Hematopoietic multipotent progenitor cell treated with erythropoietin and hydrocortisone succinate and interleukin-3 and kit ligand, for 8 days (in vitro differentiated cells): ENCODE results near the gene LRMDA.

Source experiments
- DNase-seq: peaks from one replicate; pipeline ENCODE4 v3.0.0-alpha.2; 2015

Gene LRMDA

DNA sequence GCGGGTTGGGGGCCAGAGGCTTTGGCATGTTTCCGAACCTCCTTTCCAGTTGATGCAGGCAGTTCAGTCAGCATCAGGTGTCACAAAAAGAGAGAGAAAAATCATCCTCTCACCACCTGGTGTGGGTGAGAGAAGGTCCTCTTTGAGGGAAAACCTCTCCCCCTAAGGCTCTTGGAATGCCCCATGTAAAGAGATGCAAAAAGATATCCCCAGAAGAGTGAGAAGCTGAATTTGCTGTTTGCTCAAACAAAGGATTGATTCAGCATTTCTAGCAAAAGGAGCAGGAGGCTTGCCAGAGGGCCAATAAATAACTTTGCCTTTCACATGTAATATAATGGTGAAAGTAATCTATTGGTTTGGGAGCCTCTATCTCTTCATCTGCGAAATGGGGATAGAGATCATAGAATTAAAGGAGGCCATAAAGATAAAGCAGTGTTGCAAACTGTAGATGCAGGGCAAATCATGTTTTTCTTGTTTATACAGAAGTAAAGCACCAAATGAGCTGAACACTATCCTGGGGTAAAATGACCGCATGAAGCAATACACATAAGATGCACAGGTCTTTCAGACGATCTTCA, 425.9 kb downstream of the LRMDA start:
- DNase-seq: no peak

GRCh38 chr10:75857896-75858295, 426.5 kb downstream of the LRMDA start:
- no peak for DNase-seq

DNA sequence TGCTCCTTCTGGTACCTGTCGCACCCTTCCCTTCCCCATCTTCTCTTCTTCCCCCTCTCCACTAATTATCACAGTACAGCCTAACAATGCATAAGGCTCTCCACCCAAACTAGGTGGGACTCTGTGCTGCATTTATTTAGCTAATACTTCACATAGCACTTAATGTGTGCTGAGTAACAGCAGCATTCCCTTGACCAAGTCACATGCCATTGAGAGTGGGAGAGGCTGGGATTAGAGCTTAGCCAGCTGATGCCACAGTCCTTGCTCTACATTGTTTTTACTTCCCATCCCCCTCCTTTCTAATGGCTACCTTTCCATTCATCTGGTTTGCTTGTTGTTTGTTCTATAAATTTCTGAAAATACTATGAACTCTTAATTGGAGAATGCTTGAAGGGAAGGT, 426.9 kb downstream of the LRMDA start:
- no peak for DNase-seq

GRCh38 chr10:75859141-75859540, 427.7 kb downstream of the LRMDA start:
- DNase-seq: no peak

DNA sequence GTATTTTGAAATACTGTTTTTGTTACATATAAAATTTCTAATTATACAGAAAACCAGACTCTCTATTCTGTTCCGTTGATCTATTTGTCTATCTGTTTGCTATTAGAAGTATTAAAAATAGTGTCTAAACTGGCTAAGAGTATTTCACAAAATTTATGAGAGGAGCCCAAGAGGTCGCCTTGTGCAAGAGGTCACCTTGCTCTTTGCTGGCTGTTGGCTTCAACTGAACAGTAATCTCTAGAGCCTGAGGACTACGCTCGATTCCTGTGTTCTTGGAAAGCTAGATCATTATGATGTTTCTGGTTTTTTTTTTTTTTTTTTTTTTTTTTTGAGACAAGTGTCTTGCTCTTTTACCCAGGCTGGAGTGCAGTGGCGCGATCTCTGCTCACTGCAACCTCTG, 428.6 kb downstream of the LRMDA start:
- DNase-seq: no peak

DNA sequence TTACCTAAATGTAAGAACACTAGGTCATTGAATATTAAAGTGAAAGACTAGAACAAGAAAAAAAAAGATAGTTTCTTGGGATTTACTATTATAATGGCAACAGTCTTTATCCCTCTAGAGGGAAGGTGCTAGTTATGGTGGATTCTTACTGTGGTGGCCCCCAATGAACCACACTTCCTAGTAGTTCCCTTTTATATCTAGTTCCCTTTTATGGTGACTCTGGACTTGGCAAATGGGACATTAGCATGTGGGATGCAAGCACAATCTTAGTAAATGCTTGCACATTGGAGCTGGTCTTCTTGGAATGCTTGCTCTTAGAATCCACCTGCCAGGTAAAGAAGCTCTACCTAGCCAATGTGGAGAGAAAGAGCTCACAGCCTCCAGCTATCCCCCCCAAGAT, 430.2 kb downstream of the LRMDA start:
- no peak for DNase-seq

DNA sequence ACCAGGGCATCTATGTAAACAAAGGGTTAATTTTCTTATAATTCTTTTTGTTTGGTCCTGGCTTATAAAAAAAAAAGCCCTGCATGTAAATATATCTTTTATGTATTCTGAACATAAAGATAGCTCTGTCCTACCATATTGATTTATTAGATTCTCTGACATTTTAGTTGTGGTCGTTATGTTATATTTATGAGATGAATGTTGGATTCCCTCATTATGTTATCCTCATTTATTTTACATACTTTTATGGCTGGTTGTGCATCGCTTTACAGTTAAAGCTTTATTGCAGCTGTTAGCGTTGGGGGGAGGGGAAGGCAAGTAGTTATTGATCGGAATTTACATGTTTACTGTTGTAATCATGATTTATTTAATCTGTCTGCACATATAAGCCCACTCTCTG, 431.5 kb downstream of the LRMDA start:
- no peak for DNase-seq

DNA sequence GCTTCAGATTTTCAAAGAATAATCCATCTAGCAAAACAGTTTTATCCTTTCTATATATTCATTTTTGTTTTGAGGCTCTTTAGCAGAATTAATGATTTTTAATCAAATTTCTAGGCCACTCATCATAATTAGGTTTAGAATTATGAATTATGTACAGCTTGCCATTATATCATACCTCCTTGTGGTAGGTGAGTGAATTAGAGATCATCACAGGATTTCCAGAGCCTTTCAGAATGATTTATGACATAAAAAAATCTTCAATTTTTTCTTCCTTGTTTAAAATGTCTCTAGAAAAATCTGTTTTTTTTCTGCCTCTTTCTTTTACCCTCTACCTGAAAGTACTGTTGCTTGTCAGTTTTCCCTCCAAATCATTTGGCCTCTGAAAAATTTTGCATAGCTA, 433.3 kb downstream of the LRMDA start:
- no peak for DNase-seq

DNA sequence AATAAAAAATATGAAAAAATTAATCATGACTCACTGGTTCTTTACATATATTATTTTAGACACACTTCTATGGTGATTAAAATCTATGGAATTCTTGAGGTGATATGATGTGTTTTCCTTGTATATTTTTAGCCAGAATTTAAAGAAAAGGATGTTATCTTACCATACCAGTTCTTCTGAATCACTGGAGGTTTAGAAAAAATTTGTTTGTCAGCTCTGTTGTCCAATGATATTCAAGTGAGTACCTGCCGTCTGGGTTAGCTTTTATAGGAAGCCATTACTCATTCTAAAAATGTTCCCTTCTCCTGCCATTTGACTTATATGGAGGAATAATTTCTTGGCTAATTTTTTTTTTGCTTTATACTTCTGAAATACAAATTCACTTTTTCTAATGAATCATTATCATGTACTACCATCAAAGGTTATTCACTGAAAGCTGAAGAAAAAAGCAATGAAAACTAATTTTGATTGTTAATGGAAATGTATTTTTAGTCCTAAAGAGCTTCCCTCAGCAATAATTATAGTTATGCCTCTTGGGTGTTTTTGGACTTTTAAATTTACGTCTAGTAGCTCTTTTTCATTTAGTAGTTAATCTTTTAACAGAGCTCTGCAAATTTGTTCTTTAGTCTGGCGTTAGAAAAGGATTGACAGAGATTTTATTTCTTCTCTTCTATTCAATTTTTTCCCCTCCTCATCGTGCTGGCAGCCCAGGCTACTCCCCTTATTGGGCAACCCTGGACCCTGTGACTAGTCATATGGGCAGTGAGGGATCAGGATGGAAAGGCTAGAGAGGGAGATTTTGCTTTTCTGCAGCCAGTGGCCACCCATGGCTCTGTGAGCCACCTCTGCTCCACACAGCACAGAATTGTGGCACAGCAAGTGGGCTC, 434.2 kb downstream of the LRMDA start:
- no peak for DNase-seq

DNA sequence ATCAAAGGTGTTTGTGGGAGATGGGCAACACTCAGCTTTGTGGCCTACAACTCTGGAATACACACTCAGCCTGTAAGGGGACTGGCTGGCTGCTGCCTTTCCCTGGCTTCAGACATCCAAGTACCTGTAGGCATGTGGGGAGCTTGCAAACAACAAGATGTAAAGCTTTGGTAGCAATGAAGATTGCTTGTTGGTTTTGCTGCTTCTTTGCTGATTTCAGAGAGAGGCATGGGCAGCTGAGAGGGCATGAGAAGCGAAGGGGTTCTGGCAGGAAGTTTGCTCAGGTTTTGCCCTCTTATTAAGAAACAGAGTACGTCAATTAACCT, 434.8 kb downstream of the LRMDA start:
- DNase-seq: no peak

DNA sequence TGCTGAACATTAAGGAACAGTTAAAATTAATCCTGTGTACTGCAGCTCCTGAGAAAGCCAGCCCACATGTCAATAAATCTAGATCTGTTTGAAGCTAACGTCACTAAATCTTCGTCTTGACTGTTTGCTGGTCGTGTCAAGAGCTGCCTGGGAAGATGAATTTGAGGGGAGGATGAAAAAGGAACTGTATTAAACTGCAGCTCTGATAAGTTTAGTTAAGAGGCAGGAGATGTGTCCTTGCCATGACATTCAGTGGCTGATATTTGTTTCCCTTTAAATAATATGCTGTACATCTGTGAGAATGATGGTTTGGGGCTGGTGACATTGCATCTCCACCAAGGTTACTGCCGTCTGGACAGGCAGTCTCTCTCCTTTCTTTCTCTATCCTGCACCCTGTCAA, 435.3 kb downstream of the LRMDA start:
- DNase-seq: no peak

- no peak for DNase-seq
Observed at GRCh38 chr10:75868574-75868973, 437.1 kb downstream of the LRMDA start.

- no peak for DNase-seq
Observed at GRCh38 chr10:75870039-75870645, 438.7 kb downstream of the LRMDA start.

- DNase-seq: no peak
Observed at GRCh38 chr10:75875740-75876139, 444.3 kb downstream of the LRMDA start.

DNA sequence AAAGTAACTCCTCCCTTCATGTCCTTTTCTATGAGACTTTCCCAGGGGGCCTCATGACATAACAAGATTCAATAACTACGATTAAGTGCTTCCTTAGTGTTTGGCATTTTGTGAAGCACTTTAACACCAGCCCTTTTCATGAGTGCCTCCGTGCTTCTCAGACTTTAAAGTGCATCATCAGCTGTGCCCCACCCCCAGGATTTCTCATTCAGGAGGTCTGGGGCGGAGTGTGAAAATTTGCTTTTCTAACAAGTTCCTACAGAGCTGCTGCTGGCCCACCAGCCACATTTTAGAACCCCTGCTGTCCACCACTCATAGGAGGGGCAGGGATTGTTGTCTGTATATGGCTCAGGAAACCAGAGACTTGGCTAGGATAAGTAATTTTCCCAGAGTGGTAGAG, 445.3 kb downstream of the LRMDA start:
- DNase-seq: no peak

DNA sequence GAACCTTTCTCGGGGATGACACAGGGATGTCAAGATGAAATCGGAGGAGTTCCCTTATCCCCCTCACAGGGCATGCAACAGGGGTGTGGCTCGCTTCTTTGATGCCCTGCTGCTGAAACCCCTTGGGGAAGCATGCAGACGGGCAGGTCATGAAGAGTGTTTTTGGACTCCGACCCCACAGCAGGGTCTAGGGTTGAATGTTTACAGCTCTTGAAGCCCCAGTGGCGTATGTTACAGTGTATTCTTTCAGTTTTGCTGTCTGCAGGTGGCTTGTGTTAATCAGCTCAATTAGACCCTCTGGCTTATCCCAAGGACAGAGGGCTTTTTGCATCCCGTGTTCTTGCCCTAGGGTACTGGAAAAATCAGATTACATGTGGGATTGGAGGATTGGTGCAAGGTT, 446.5 kb downstream of the LRMDA start:
- no peak for DNase-seq

DNA sequence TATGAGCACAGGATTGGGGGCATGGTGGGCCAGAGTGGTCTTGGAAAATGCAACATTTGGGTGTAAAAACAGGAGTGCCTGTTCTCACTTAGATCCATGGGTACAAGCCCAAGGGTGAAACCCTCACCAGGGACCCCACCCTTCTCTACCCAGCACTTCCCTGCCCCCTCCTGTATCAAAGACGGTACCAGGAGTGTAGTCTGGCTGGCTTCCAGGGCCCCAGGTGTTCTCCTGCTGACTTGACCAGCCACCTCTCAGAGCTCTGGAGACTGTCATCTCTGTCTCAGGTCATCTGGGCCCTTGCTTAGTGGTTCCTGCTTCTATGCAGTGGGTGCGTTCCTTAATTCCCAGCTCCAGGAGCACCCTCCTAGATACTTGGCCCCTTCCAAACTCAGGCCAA, 447.2 kb downstream of the LRMDA start:
- DNase-seq: no peak

- no peak for DNase-seq
Observed at GRCh38 chr10:75880031-75880775, 448.8 kb downstream of the LRMDA start.

- DNase-seq: no peak
Observed at GRCh38 chr10:75883081-75884072, 452.0 kb downstream of the LRMDA start.

DNA sequence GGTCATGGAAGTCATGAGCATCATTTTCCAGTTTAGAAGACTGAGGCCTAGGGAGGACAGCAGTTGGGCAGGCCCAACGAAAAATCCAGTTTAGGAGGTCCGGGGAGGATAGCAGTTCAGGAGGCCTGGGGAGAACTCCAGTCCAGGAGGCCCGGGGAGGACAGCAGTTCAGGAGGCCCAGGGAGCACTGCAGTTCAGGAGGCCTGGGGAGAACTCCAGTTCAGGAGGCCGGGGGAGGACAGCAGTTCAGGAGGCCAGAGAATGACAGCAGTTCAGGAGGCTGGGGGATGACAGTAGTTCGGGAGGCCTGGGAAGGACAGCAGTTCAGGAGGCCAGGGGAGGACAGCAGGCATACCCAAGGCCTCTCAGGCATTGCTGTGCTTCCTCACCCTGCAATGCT, 453.4 kb downstream of the LRMDA start:
- no peak for DNase-seq

DNA sequence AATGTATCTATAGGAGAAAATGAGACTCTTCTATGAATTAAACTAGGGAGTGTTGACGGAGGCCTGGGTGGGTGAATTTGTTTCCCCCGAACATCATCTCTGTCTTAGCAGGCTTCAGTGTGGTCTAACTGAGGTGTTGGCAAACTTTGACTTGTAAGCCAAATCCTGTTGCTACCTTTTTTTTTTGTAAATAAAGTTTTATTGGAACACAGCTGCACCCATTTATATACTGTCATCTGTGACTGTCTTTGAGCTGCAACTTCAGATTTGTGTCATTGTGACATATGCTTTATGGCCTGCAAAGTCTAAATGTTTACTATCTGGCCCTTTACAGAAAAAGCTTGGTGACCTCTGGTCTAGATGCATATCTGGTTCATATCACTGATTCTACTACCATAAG, 455.9 kb downstream of the LRMDA start:
- DNase-seq: no peak

GRCh38 chr10:75887992-75888680, 456.7 kb downstream of the LRMDA start:
- DNase-seq: no peak
